AG04449 (cell line): Measurements from ENCODE around the gene CRYBG1.

Experiments used
- CTCF ChIA-PET: fragments of 350-600 bp; formaldehyde crosslinking; extraction: SDS; loops from one replicate; lab custom pipeline; 2021; ENCODE audit warnings: antibody characterized with exemption; lab: Yijun Ruan, JAX
- POLR2A ChIA-PET: fragments of 400-600, 350-600 bp; formaldehyde crosslinking; extraction: SDS; loops from one replicate; lab custom pipeline; 2020; ENCODE audit warnings: antibody characterized with exemption, inconsistent platforms; lab: Yijun Ruan, JAX
- DNase-seq: peaks from one replicate; pipeline ENCODE4 v3.0.0-alpha.2; 2010; ENCODE audit warnings: low read depth, low spot score
- H3K4me3 ChIP-seq: 2 replicates; pipeline ENCODE4 v1.5.1; 2011; ENCODE audit warnings: low read depth, mild to moderate bottlenecking, control low read depth, low read length
- TF ChIP-seq, protein P1 (sequence below): IDR thresholded peaks from one replicate; pipeline ENCODE4 v1.5.1; 2011; ENCODE audit warnings: mild to moderate bottlenecking, moderate library complexity, low read length, control low read depth, inconsistent platforms; ENCODE audit not compliant: insufficient read depth; ENCODE audit errors: missing control alignments

CRYBG1 gene

DNA sequence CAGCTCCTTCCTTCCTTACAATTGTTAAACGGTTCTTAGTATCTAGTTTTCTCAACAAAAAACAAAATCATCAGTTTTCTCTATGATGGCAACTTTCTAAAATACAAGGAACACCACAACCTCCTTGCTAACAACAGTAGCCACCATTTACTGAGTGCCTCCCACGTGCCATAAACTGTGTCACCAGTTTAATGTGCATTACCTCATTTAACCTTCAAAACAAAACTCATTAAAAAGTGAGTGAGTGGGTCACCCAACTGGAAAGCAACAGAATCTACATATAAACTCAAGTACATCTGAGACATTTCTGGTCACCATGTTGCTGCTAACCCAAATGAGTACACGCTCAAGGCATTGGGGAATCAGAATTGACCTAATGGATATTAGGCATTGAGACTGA is 257.8 kb downstream of the CRYBG1 start:
- ChIA-PET CTCF (interaction anchor here (1.3 to 5.9 kb wide), 3 partner anchors 9 to 379 kb away, joined by 4 to 37 read pairs (median 4); no protein-coding TSS in a partner anchor), POLR2A (no interaction called here)
- no peak for DNase-seq
- no peak overlapping the region for H3K4me3 ChIP-seq
- TF ChIP-seq, protein P1, sequence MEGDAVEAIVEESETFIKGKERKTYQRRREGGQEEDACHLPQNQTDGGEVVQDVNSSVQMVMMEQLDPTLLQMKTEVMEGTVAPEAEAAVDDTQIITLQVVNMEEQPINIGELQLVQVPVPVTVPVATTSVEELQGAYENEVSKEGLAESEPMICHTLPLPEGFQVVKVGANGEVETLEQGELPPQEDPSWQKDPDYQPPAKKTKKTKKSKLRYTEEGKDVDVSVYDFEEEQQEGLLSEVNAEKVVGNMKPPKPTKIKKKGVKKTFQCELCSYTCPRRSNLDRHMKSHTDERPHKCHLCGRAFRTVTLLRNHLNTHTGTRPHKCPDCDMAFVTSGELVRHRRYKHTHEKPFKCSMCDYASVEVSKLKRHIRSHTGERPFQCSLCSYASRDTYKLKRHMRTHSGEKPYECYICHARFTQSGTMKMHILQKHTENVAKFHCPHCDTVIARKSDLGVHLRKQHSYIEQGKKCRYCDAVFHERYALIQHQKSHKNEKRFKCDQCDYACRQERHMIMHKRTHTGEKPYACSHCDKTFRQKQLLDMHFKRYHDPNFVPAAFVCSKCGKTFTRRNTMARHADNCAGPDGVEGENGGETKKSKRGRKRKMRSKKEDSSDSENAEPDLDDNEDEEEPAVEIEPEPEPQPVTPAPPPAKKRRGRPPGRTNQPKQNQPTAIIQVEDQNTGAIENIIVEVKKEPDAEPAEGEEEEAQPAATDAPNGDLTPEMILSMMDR, result no peak

DNA sequence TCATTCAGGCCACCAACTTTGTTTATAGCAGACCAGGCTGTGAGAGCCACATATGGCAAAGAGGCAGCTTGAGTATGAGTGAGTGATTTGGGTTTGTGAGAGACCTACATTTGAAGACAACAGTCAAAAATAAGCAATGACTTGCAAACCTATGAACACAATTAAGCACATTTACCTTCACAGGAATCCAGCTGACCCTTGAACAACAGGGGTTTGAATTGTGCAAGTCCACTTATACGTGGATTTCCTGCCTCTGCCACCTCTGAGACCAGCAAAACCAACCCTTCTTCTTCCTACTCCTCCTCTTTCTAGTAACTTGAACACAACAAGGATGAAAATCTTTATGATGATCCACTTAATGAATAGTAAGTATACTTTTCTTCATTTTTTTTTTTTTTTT is 258.7 kb downstream of the CRYBG1 start:
- ChIA-PET POLR2A (no interaction called here), CTCF (interaction anchor here (1.3 to 5.9 kb wide), 2 partner anchors 9 to 10 kb away, joined by 4 to 37 read pairs; no protein-coding TSS in a partner anchor)
- TF ChIP-seq, protein P1, result no peak
- no peak for DNase-seq
- no peak overlapping the region for H3K4me3 ChIP-seq

DNA sequence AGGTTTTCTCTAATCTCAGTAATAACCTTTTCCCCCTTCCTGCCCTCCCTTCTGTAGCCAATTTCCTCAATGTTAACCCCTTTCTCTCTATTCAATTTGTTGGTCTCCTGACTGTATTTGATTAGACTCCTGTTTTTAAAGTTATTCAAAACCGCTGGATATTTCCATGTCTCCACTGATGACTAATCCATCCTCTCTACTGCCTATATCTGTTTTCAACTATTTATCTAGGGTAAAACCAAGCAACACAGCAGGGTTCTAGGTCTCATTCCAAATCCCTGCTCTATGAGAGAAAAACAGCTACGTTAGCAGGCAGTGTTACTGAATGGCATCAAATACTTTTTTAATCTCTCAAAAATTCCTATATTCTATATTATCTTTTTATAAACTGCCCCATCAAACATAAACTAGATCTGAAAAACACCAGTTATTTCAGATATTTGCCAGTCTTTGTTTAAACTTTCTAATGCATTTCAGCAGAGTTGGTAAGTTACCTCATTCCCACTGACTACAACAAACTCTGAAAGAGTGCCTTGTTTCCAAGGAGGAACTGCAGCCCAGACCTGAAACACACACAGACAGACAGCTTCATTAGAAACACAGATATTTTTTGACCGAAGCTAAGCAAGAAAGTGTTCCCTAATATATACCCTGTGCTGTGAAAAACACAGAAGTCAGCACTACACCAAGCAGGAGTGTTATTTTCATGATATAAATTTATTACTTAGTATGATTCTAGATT is 260.6 kb downstream of the CRYBG1 start:
- TF ChIP-seq, protein P1, result no peak
- no peak for DNase-seq
- ChIA-PET POLR2A (interaction anchor here (0.6 kb wide), 1 partner anchor 8 kb away, joined by 3 read pairs; no protein-coding TSS in a partner anchor), CTCF (interaction anchor here (0.8 to 5.9 kb wide), 3 partner anchors 9 to 358 kb away, joined by 5 to 37 read pairs (median 5); no protein-coding TSS in a partner anchor)
- no peak overlapping the region for H3K4me3 ChIP-seq
